IgD-negative memory B cell (primary cell): ENCODE measurements around the gene RUNX2. TPM values are rescaled to one million over a fixed set of nuclear protein-coding genes. Genes with fewer than 3 reads are reported as not detected.

Experiments
- H3K27ac Mint-ChIP-seq, 3 donors: one replicate each; pipeline ENCODE4 v1.8.0; 2020 to 2022; ENCODE audit warnings: mild to moderate bottlenecking in 3 of 3, mixed read lengths in 3 of 3, moderate library complexity in 1 of 3
- H3K27me3 Mint-ChIP-seq: one replicate; pipeline ENCODE4 v1.8.0; 2021; ENCODE audit warnings: mixed read lengths
- H3K36me3 Mint-ChIP-seq: one replicate; pipeline ENCODE4 v1.8.0; 2020; ENCODE audit warnings: mild to moderate bottlenecking, mixed read lengths
- H3K4me1 Mint-ChIP-seq, 3 donors: one replicate each; pipeline ENCODE4 v1.8.0; 2020 to 2022; ENCODE audit warnings: mixed read lengths in 3 of 3, mild to moderate bottlenecking in 1 of 3
- H3K4me3 Mint-ChIP-seq, 4 donors: one replicate each; pipeline ENCODE4 v1.8.0; 2020 to 2022; ENCODE audit warnings: mild to moderate bottlenecking in 4 of 4, mixed read lengths in 4 of 4, moderate library complexity in 3 of 4
- H3K9me3 Mint-ChIP-seq, 3 donors: one replicate each; pipeline ENCODE4 v1.8.0; 2020 to 2021; ENCODE audit warnings: mixed read lengths in 3 of 3, mild to moderate bottlenecking in 1 of 3
- polyA plus RNA-seq: library from polyadenylated mRNA; unstranded; fragments of 300-500 nt; fragmentation: Illumina TruSeq; gene quantifications from one replicate; pipeline ENCODE4 v1.2.3, GENCODE V29; 2021

Gene RUNX2
- polyA plus RNA-seq, 1 donor from 2014 or later, result 2.9 TPM

DNA sequence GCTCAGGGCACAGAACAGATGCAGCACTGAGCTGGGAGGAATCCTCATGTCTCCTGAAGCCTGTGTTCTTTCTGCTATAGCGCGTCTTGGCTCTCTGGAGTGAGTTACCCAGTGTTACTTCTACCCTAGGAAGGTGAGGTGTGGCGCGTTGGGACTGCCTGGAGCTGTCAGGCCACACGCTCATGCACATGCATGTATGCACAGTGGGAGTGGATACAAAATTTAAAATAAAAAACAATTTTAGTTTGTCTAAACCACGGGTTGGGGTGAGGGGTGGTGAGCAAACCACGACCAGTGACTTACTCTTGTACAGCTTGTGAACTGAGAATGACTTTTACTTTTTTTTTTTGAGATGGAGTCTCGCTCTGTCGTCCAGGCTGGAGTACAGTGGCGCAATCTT lies 348.2 kb downstream of the RUNX2 start:
- Mint-ChIP-seq H3K36me3 (no peaks in the 10 kb centered on the region), H3K4me3 (peak overlapping the region in 1 of 4 donors; percentile 63), H3K27ac (peak overlapping the region in 2 of 3 donors; percentile 51 to 95), H3K9me3 (peaks cover 0 to 6% (median 0%) of the 10 kb centered on the region in 3 donors), H3K4me1 (peaks cover 21 to 25% (median 24%) of the 10 kb centered on the region in 3 donors), H3K27me3 (peaks cover 8% of the 10 kb centered on the region)

DNA sequence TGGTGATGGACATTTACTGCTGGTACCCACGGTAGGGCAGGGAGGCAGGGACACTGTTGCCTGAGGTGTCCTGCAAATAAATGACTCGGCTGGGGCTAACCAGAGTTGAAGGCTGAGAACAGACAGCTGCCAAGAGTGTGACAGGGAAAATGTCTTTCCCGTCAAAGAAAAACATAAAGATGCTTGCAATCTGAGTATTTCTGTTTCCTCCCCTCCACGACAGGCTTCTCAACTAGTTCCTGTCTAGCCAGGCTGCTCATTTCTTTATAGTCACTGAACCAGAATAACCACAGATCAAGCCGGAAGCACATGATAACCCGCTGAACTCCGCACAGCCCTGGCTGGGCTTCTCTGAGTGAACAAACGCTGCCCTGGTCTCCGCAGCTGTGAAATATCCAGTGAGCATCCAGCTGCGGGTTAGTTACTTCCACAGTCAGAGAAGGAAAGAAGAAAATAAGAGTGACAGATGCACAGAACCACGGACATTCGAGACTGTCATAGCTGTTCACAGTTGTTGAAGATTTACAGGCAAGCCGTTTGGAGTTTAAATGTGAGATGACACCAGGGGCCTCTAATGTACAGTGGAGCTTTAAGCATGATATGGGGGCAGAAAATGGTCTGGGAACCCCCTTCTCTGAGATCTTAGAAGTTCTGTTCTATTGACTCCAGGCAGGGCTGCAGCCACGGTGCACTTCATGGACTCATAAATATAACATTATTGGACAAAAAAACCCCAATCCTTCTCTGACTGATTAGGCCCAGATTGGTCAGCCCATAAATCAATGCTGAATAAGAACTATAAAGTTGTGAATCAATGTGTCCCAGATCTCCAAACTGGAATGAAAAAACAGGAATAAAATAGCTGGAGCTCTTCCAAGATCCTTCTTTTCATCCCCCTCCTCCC lies 349.5 kb downstream of the RUNX2 start:
- Mint-ChIP-seq H3K27ac (peak overlapping the region; percentile 46 to 95 (median 77)), H3K36me3 (no peaks in the 10 kb centered on the region), H3K27me3 (peaks cover 8% of the 10 kb centered on the region), H3K9me3 (peaks cover 5 to 12% (median 8%) of the 10 kb centered on the region in 3 donors), H3K4me3 (peak overlapping the region; percentile 23 to 77 (median 54)), H3K4me1 (peaks cover 26 to 34% (median 27%) of the 10 kb centered on the region in 3 donors)

DNA sequence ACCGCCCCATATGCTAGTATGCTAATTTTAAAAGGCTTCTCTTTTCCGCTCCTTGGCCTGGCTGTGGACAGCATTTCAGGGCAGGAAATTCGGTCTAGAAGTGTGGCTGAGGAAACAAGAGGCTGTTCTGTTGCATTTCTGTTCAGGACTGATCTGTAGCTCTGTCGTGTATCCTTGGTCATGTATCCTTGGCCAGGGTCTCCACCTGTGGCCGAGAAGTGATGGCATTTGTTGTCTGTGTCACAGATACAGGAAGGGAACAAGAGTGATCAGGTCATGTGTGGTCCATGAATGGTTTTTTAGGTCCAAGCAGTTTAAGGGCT lies 350.1 kb downstream of the RUNX2 start:
- Mint-ChIP-seq H3K9me3 (peaks cover 5 to 12% (median 8%) of the 10 kb centered on the region in 3 donors), H3K4me1 (peaks cover 26 to 34% (median 28%) of the 10 kb centered on the region in 3 donors), H3K4me3 (peak overlapping the region in 3 of 4 donors; percentile 55 to 61 (median 60)), H3K27ac (peak overlapping the region in 2 of 3 donors; percentile 77 to 95), H3K27me3 (peaks cover 8% of the 10 kb centered on the region), H3K36me3 (no peaks in the 10 kb centered on the region)

DNA sequence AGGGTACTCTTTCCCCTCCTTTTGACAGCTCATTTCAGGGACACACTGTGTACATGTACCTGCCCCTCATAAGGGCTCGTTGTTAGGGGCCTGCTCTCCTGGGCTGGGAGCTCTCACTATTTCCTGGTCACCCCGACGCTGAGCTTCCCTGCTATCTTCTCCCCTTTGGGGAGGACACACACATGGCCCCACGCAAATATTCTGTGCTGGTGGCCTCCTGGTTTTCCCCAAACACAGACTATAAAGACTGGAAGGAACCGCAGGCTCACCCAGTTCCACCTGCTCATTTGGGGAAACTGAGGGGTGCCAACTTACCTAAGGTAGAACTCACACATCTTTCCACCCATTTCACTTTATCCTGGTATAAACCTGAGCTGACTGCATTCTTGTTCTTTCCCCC lies 351.0 kb downstream of the RUNX2 start:
- Mint-ChIP-seq H3K27me3 (peaks cover 8% of the 10 kb centered on the region), H3K4me3 (peak overlapping the region in 2 of 4 donors; percentile 17 to 46), H3K36me3 (no peaks in the 10 kb centered on the region), H3K27ac (peak overlapping the region; percentile 21 to 53 (median 46)), H3K9me3 (peaks cover 5 to 16% (median 8%) of the 10 kb centered on the region in 3 donors), H3K4me1 (peaks cover 26 to 34% (median 29%) of the 10 kb centered on the region in 3 donors)

DNA sequence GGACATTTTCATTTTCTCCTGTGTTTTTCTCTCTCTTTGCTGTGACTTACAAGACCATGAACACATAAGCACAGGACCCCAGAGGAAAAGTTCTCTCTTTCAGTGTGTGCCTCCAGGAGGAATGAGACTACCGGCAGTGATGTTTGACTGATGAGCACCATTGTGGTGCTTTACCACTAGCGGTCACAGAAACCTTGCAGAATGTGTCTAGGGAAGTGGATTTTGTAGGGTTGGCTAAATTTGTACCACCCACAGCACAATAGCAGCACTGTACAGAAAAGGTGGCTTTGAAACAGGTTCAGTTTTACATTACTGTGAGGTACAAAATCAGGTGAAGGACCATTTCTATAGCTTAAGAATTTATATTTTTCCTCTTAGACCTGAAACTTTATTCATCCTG lies 351.5 kb downstream of the RUNX2 start:
- H3K27ac Mint-ChIP-seq, result peak overlapping the region in 2 of 3 donors; percentile 21 to 53
- H3K36me3 Mint-ChIP-seq, result no peaks in the 10 kb centered on the region
- peaks cover 26 to 34% (median 29%) of the 10 kb centered on the region in 3 donors for H3K4me1 Mint-ChIP-seq
- H3K4me3 Mint-ChIP-seq, result peak overlapping the region in 2 of 4 donors; percentile 2 to 43
- H3K9me3 Mint-ChIP-seq, result peaks cover 5 to 16% (median 8%) of the 10 kb centered on the region in 3 donors
- peaks cover 8% of the 10 kb centered on the region for H3K27me3 Mint-ChIP-seq

DNA sequence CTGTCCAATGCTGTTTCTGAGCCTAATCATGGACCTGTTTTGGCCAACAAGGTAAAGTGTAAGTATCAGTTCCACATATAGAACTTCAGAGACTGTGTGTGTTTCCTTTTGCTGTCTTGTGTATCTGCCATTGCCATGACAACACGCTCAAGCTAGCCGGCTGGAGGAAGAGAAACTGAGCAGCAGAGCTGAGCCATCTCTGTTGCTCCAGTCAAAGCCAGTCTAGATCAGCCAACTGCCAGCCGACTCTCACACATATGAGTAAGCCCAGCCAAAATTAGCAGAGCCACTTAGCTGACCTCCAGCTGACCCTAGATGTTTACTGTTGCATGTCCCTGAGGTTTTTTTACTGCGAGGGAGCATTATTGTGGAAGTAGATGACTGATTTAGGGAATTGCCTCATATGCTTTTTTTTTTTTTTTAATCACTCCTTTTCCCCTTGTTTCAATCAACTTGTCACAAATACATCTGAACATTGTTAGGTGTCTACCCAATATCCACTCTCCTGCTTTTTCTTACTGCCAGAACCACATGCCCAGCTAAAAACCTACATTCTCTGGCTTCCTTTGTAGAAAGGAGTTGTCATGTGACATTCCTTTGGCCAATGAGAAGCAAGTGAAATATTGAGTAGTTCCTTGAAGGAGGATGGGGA lies 353.9 kb downstream of the RUNX2 start:
- Mint-ChIP-seq H3K4me3 (peak overlapping the region in 3 of 4 donors; percentile 17 to 35 (median 28)), H3K9me3 (peaks cover 5 to 21% (median 11%) of the 10 kb centered on the region in 3 donors), H3K36me3 (no peaks in the 10 kb centered on the region), H3K27me3 (peaks cover 12% of the 10 kb centered on the region), H3K4me1 (peaks cover 32 to 34% (median 32%) of the 10 kb centered on the region in 3 donors), H3K27ac (peak overlapping the region; percentile 62 to 92 (median 85))

DNA sequence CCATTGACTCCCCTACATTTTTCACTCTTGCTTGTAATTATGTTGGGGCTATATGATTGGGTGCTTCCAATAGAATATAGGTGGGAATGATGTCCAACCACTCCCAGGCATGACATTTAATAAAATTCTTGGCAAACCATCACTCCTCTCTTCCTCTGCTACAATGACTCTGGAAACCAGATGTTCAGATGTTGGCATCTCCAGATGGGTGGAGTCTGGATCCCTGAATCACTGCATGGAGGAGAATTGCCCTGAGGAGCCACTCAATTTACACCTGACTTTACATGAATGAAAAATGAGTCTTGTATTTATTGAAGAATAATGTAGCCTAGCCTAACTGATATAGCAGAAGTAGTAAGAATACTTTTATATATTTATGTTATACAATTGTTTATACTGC lies 356.3 kb downstream of the RUNX2 start:
- Mint-ChIP-seq H3K4me1 (peaks cover 23 to 27% (median 24%) of the 10 kb centered on the region in 3 donors), H3K27ac (no peak overlapping the region), H3K4me3 (no peak overlapping the region), H3K36me3 (no peaks in the 10 kb centered on the region), H3K9me3 (peaks cover 5 to 20% (median 11%) of the 10 kb centered on the region in 3 donors), H3K27me3 (peaks cover 15% of the 10 kb centered on the region)

DNA sequence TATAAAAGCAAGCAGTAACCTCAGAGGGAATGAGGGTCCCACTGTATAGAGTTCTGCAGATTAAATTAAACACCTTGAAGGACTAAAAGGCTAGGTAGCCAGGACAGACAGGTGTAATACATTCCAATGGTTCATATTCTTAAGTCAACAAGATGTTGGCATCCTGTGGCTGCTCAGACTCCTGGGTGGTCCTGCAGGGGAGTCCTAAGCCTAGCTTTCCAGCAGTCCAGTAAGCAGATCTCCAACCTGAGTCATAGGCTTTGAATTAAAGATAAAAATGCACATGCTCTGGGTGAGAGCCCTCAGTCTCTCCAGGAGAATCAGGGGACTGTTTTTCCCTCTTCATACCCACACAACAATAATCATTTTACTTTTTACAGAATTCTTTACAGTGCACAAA lies 356.9 kb downstream of the RUNX2 start:
- H3K9me3 Mint-ChIP-seq, result peaks cover 5 to 15% (median 11%) of the 10 kb centered on the region in 3 donors
- peaks cover 22 to 25% (median 23%) of the 10 kb centered on the region in 3 donors for H3K4me1 Mint-ChIP-seq
- H3K27ac Mint-ChIP-seq, result no peak overlapping the region
- peaks cover 17% of the 10 kb centered on the region for H3K27me3 Mint-ChIP-seq
- H3K4me3 Mint-ChIP-seq, result peak overlapping the region in 1 of 4 donors; percentile 49
- H3K36me3 Mint-ChIP-seq, result no peaks in the 10 kb centered on the region

DNA sequence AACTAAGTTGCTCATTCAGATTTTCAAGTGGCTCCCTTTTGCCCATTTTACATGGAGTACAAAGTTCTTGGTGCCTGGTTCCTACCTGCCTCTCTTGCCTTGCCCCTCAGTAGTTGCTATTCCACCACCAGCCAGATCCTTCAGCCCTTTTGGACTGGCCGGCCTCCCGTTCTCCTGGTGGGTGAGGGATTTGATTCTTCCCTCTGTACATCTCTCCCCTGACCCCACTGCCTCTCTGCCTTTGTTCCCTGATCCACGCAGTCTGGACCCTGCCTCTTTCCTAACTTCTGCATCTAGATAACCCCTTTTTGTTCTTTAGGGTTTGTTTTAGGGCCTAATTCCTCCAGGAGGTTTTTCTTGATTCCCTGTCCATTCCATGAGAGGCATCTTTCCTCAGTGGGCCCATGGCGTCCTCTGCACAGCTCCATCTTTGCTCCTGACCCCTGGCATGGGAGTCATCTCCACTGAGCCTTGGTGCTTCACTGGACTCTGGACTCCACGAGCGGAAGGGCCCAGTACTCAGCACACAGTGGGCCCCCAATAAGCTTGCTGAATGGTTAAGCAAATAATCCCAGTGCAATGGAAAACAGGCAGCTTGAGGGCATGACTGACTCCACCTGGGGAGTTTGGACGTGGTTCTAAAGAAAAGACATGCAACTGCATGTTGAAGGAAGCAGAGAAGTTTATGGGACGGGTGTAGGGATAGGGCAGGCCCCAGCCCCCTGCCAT lies 358.9 kb downstream of the RUNX2 start:
- Mint-ChIP-seq H3K4me3 (peak overlapping the region in 1 of 4 donors; percentile 52), H3K36me3 (no peaks in the 10 kb centered on the region), H3K4me1 (peaks cover 15 to 20% (median 20%) of the 10 kb centered on the region in 3 donors), H3K9me3 (peaks cover 2 to 11% (median 7%) of the 10 kb centered on the region in 3 donors), H3K27me3 (peaks cover 17% of the 10 kb centered on the region), H3K27ac (peak overlapping the region in 1 of 3 donors; percentile 73)

DNA sequence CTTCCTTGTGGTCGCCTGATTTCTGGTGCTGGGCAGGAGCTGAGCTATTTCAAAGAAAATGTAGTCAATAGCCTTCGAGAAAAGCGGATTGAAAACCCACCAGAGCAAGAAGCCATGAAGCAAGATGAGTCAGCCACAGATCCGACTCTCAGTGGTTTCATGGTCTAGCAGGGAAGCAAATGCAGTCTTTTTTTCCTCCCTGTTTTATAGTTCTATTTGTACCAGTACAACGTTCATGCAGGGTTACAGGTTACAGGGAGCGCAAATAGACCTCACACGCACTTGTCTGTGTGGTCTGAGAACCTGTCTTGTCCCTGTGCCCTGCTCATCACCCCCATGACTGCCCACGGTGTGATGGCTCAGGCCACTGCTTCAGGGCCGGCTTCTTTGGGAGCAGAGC lies 359.4 kb downstream of the RUNX2 start:
- Mint-ChIP-seq H3K27me3 (peaks cover 17% of the 10 kb centered on the region), H3K4me1 (peaks cover 12 to 20% (median 20%) of the 10 kb centered on the region in 3 donors), H3K9me3 (peaks cover 0 to 9% (median 4%) of the 10 kb centered on the region in 3 donors), H3K36me3 (peaks cover 1% of the 10 kb centered on the region), H3K4me3 (peak overlapping the region in 1 of 4 donors; percentile 52), H3K27ac (no peak overlapping the region)

DNA sequence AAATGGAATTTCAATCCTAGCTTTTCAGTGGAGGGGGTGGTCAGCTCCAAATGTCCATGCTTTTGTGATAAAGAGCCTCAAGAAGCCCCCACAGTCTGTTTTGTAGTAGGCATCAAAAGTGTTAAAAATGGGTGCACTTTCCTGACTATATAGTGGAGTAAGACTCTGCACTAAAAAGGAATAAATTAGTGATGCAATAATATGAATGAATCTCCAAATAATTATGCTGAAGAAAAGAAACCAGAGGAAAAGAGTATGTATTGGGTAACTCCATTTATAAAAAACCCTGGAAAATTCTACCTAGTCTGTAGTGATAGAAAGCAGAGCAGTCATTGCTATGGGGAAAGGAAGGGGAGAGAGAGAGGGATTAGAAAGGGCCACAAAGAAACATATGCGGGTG lies 360.1 kb downstream of the RUNX2 start:
- peaks cover 0 to 9% (median 4%) of the 10 kb centered on the region in 3 donors for H3K9me3 Mint-ChIP-seq
- peaks cover 12 to 20% (median 19%) of the 10 kb centered on the region in 3 donors for H3K4me1 Mint-ChIP-seq
- no peak overlapping the region for H3K4me3 Mint-ChIP-seq
- no peak overlapping the region for H3K27ac Mint-ChIP-seq
- peaks cover 17% of the 10 kb centered on the region for H3K27me3 Mint-ChIP-seq
- peaks cover 2% of the 10 kb centered on the region for H3K36me3 Mint-ChIP-seq

DNA sequence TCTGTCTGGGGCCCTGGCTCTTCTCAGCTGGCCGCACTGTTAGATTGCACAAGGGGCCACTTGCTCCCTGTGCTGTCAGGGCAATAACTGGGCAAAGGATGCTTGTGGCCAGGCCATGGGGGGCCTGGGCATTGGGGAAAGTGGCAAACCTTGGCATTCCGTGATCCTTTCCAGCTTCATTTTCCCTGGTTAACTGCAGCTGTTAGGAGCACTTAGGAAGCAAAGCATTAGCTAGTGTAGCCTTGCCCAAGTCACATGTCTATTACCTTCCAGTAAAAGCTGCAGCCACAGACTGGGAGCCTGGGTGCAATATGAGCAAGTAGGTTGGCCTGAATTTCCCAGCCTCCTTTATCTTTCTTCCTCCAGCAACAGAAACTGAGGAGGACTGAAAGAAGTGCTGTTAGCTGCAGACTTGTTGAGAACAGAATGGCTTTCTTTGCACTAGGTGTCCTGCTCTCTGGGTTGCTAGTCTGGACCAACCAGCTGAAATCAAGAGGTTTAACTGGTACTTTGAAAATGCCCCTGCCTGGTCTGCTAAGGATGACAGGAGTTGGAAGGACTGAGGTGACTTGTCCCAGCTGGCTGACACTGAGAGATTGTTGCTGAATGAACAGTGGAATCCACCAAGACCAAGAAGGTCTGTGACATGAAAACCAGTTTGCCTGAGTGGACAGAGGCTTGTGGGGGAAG lies 361.9 kb downstream of the RUNX2 start:
- Mint-ChIP-seq H3K4me1 (peaks cover 14 to 20% (median 17%) of the 10 kb centered on the region in 3 donors), H3K36me3 (peaks cover 2% of the 10 kb centered on the region), H3K4me3 (peak overlapping the region in 1 of 4 donors; percentile 25), H3K27ac (no peak overlapping the region), H3K9me3 (peaks cover 0 to 5% (median 4%) of the 10 kb centered on the region in 3 donors), H3K27me3 (peaks cover 17% of the 10 kb centered on the region)

DNA sequence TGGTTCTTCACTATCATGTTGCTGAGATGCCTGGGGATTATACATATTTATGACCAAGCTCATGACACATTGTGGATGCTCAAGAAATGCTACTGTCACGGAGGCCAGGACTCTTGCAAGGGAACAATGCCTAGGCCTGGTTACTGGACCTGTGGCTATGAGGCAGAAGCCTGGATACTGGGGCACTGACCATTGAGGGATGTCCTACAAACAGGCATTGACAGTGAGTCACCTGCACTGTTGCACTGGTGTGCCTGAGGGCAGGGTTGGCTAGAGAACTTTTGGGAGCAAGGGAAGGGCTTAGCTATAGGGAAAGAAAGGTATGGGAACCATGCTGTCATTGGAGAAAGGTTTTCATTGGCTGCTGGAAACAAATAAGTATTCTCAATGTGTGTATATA lies 362.7 kb downstream of the RUNX2 start:
- Mint-ChIP-seq H3K27ac (no peak overlapping the region), H3K4me3 (no peak overlapping the region)

DNA sequence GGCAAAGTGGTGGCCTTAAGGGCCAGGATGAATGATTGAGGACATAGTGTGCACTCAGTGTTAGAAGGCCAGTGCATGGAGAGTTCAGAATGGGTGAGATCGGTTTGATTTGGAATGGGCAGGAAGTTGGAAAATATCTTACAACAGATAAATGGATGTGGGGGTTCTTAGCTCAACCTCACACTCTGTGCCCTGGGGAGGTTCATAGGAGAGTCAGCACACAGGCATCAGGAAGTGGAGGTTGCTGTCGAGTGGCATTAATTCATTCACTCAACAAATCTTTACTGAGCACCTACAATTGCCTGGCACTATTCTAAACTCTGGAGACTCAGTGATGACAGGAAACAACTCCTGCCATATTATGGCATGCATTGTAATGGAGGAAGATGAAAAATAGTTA lies 363.3 kb downstream of the RUNX2 start:
- H3K36me3 Mint-ChIP-seq, result peaks cover 2% of the 10 kb centered on the region
- peaks cover 14% of the 10 kb centered on the region for H3K27me3 Mint-ChIP-seq
- H3K9me3 Mint-ChIP-seq, result peaks cover 0 to under 1% (median 0%) of the 10 kb centered on the region in 3 donors
- no peak overlapping the region for H3K27ac Mint-ChIP-seq
- H3K4me1 Mint-ChIP-seq, result peaks cover 14 to 18% (median 17%) of the 10 kb centered on the region in 3 donors
- H3K4me3 Mint-ChIP-seq, result no peak overlapping the region

More for the DNA sequence above, 362.7 kb downstream of the RUNX2 start:
- peaks cover 0 to 5% (median 3%) of the 10 kb centered on the region in 3 donors for H3K9me3 Mint-ChIP-seq
- H3K27me3 Mint-ChIP-seq, result peaks cover 17% of the 10 kb centered on the region
- peaks cover 2% of the 10 kb centered on the region for H3K36me3 Mint-ChIP-seq
- peaks cover 14 to 20% (median 17%) of the 10 kb centered on the region in 3 donors for H3K4me1 Mint-ChIP-seq
